Gastroesophageal sphincter (tissue), 3 donors: ENCODE results near the gene PLA2G2F.

Experiments
- CTCF ChIP-seq, 4 experiments: fragments of 200-600 bp in 2 of 4; fragments of 450-650 bp in 2 of 4; sonication (generic) in 1 of 4; IDR thresholded peaks; one replicate each; pipeline ENCODE4 v1.5.1; 2017 to 2019; ENCODE audit warnings: antibody characterized with exemption in 4 of 4, mild to moderate bottlenecking in 2 of 4, moderate library complexity in 2 of 4
- EP300 ChIP-seq: sonication (generic); formaldehyde crosslinking; IDR thresholded peaks from one replicate; pipeline ENCODE4 v1.6.1; 2017; ENCODE audit warnings: antibody characterized with exemption, mild to moderate bottlenecking
- POLR2A ChIP-seq, 2 donors: fragments of 450-650 bp; IDR thresholded peaks; one replicate each; pipeline ENCODE4 v1.6.1; 2017; ENCODE audit warnings: antibody characterized with exemption in 2 of 2, mild to moderate bottlenecking in 2 of 2, moderate library complexity in 1 of 2
- POLR2AphosphoS5 ChIP-seq: sonication (generic); formaldehyde crosslinking; IDR thresholded peaks from one replicate; pipeline ENCODE4 v1.6.1; 2017; ENCODE audit warnings: antibody characterized with exemption

DNA sequence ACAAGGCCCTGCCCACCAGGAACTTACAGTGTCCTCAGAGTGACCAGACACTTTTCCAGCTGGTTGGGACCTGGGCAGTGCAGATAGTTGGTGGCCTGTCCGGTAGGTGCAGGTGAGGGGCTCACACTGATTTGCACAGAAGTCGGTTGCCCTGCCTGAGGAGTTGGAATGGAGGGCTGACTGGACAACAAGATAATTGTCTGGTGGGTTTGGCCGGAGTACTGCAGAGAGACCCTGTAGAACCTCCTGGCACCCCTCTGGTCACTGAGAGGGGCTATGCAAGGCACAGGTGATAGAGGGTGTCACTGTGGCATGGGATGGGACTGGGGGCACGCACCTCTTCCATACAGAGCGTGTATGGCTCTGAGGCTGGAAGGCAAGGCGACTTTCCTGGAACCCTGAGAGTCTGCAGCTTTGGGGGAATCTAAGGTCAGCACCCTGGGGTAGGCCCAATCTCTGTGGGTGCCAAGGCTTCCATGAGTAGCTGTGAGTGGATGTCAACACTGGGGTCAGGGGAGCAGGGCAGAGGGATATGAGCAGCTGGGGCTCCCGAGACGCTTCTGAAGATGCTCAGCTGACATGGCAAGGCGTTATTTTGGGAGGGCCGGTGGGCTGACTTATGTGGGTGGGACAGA lies 12.2 kb upstream of the PLA2G2F start:
- TF ChIP-seq CTCF (IDR thresholded peaks at IDR 0.05): no peak
- TF ChIP-seq POLR2A (IDR thresholded peaks at IDR 0.05): no peak
- TF ChIP-seq POLR2AphosphoS5: no peak
- no peak for TF ChIP-seq EP300
